WTC11 (cell line): Measurements from ENCODE around the gene IGLL5. TPM values are rescaled to one million over a fixed set of nuclear protein-coding genes. Genes with fewer than 3 reads are reported as not detected.

ENCODE experiments used
- ATAC-seq: fragments of 200-7000 bp; cut with Tn5 transposase; 2 replicates; pipeline ENCODE4 v1.10.0; 2021; ENCODE audit warnings: mild to moderate bottlenecking, moderate library complexity
- CTCF ChIA-PET: fragments of 300-600 bp; sonication (Branson Sonifier 250); formaldehyde crosslinking; loops from one replicate; lab custom pipeline; 2021; ENCODE audit warnings: antibody characterized with exemption; lab: Charles Lee
- POLR2A ChIA-PET: fragments of 350-600 bp; sonication (Branson Sonifier 250); formaldehyde crosslinking; loops from one replicate; lab custom pipeline; 2021; ENCODE audit warnings: antibody characterized with exemption; lab: Charles Lee
- DNase-seq: peaks from one replicate; pipeline ENCODE4 v3.0.0; 2021; ENCODE audit warnings: low spot score
- H3K27ac Mint-ChIP-seq: 2 replicates; pipeline ENCODE4 v1.8.0; 2021; ENCODE audit warnings: mixed read lengths
- H3K27me3 Mint-ChIP-seq: 2 replicates; pipeline ENCODE4 v1.8.0; 2021; ENCODE audit warnings: low read depth, mild to moderate bottlenecking, moderate library complexity, mixed read lengths
- H3K36me3 Mint-ChIP-seq: 2 replicates; pipeline ENCODE4 v1.8.0; 2021; ENCODE audit warnings: mixed read lengths
- H3K4me1 Mint-ChIP-seq: 2 replicates; pipeline ENCODE4 v1.8.0; 2022; ENCODE audit warnings: mixed read lengths
- H3K4me3 Mint-ChIP-seq: 2 replicates; pipeline ENCODE4 v1.8.0; 2021; ENCODE audit warnings: mild to moderate bottlenecking, moderate library complexity, mixed read lengths
- H3K9me3 Mint-ChIP-seq: 2 replicates; pipeline ENCODE4 v1.8.0; 2021; ENCODE audit warnings: mixed read lengths
- ATF6 ChIP-seq: sonication (generic); formaldehyde crosslinking; IDR thresholded peaks from 2 replicates; pipeline ENCODE4 v1.8.1; 2023; ENCODE audit warnings: mild to moderate bottlenecking, missing genetic modification reagents
- CREM ChIP-seq: sonication (generic); formaldehyde crosslinking; IDR thresholded peaks from 2 replicates; pipeline ENCODE4 v1.8.1; 2022; ENCODE audit warnings: mild to moderate bottlenecking, missing genetic modification reagents, moderate library complexity
- JAZF1 ChIP-seq: fragments of 250-450 bp; sonication (Bioruptor Pico); IDR thresholded peaks from 2 replicates; pipeline ENCODE4 v1.9.0; 2021; ENCODE audit warnings: moderate library complexity, mild to moderate bottlenecking, inconsistent platforms
- MAX ChIP-seq: sonication (generic); formaldehyde crosslinking; IDR thresholded peaks from 2 replicates; pipeline ENCODE4 v1.8.0; 2022; ENCODE audit warnings: mild to moderate bottlenecking, missing genetic modification reagents
- MLX ChIP-seq: sonication (generic); formaldehyde crosslinking; IDR thresholded peaks from 2 replicates; pipeline ENCODE4 v1.8.1; 2023; ENCODE audit warnings: mild to moderate bottlenecking, missing genetic modification reagents, moderate library complexity
- NFYB ChIP-seq: sonication (generic); formaldehyde crosslinking; conservative IDR thresholded peaks from 2 replicates; pipeline ENCODE4 v1.8.0; 2022; ENCODE audit warnings: low read depth, missing genetic modification reagents
- NR3C1 ChIP-seq: sonication (generic); formaldehyde crosslinking; conservative IDR thresholded peaks from 2 replicates; pipeline ENCODE4 v1.8.1; 2023; ENCODE audit warnings: low read depth, mild to moderate bottlenecking, missing genetic modification reagents
- RORB ChIP-seq: fragments of 250-450 bp; sonication (Bioruptor Pico); IDR thresholded peaks from 2 replicates; pipeline ENCODE4 v1.9.0; 2021; ENCODE audit warnings: mild to moderate bottlenecking
- TEAD1 ChIP-seq: sonication (generic); formaldehyde crosslinking; IDR thresholded peaks from 2 replicates; pipeline ENCODE4 v1.8.0; 2022; ENCODE audit warnings: mild to moderate bottlenecking, missing genetic modification reagents
- TP53 ChIP-seq: sonication (generic); formaldehyde crosslinking; IDR thresholded peaks from 2 replicates; pipeline ENCODE4 v1.8.1; 2023; ENCODE audit warnings: mild to moderate bottlenecking, missing genetic modification reagents
- ZBTB21 ChIP-seq: sonication (generic); formaldehyde crosslinking; IDR thresholded peaks from 2 replicates; pipeline ENCODE4 v1.8.1; 2023; ENCODE audit warnings: mild to moderate bottlenecking, missing genetic modification reagents, borderline replicate concordance
- ZNF219 ChIP-seq: sonication (generic); formaldehyde crosslinking; IDR thresholded peaks from 2 replicates; pipeline ENCODE4 v1.8.0; 2023; ENCODE audit warnings: missing genetic modification reagents, mild to moderate bottlenecking, borderline replicate concordance
- total RNA-seq: library from RNA; stranded (reverse); gene quantifications from 3 replicates; pipeline ENCODE4 v1.2.3, GENCODE V29; 2021
- TF ChIP-seq, protein P1 (sequence below): sonication (generic); formaldehyde crosslinking; IDR thresholded peaks from 2 replicates; pipeline ENCODE4 v1.8.0; 2022; ENCODE audit warnings: missing genetic modification reagents
- TF ChIP-seq, protein P2 (sequence below): fragments of 250-450 bp; sonication (Bioruptor Pico); IDR thresholded peaks from 2 replicates; pipeline ENCODE4 v2.1.2; 2022; ENCODE audit warnings: mild to moderate bottlenecking, moderate library complexity
- TF ChIP-seq, protein P3 (sequence below): sonication (generic); formaldehyde crosslinking; IDR thresholded peaks from 2 replicates; pipeline ENCODE4 v1.8.1; 2022; ENCODE audit warnings: missing genetic modification reagents, borderline replicate concordance
- TF ChIP-seq, protein P4 (sequence below): sonication (generic); formaldehyde crosslinking; IDR thresholded peaks from 2 replicates; pipeline ENCODE4 v1.8.0; 2022; ENCODE audit warnings: mild to moderate bottlenecking, missing genetic modification reagents
- TF ChIP-seq, protein P5 (sequence below): fragments of 250-450 bp; sonication (Bioruptor Pico); IDR thresholded peaks from 2 replicates; pipeline ENCODE4 v1.8.0; 2021; ENCODE audit warnings: mild to moderate bottlenecking
- TF ChIP-seq, protein P6 (sequence below): sonication (generic); formaldehyde crosslinking; IDR thresholded peaks from 2 replicates; pipeline ENCODE4 v1.8.0; 2022; ENCODE audit warnings: mild to moderate bottlenecking, missing genetic modification reagents

Gene IGLL5
- total RNA-seq, 1 experiment from 2014 or later = not detected

DNA sequence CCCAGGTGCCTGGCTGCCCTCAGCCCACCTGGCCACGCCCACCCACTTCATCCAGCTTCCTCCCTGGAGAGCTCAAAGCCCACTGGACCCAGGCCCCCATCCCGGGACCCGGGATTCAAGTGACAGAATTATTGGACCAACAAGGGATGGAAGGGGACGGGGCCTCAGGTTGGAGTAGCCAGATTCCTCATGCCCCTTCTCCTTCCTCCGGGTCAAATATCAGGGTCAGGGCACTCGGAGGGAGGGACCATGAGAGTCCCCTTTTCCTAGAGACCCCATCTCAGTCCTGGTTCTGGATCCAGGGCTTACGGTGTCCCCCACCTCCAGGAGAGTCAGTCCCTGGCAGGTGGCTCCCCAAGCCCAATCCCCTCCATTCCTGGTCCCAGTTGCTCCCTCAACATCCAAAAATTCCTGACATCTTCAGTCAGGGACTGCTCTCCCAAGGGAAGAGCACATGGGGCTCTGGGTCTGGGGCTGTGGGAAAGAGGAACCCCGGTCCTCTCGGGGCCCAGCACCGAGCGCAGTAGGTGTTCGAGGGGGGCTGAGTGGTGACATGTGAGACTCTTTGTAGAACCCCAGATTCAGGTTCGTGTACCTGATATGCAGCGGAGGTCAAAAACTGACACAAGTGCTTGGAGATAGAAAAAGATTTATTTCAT is 37.7 kb downstream of the IGLL5 start:
- peaks cover 71% of the 10 kb centered on the region for H3K27me3 Mint-ChIP-seq
- H3K27ac Mint-ChIP-seq = no peak overlapping the region
- no peaks in the 10 kb centered on the region for H3K9me3 Mint-ChIP-seq
- ChIA-PET CTCF (interaction anchor here (1.0 to 1.4 kb wide), 4 partner anchors 10 to 155 kb away, joined by 3 to 4 read pairs (median 3); no protein-coding TSS in a partner anchor), POLR2A (no interaction called here)
- H3K4me1 Mint-ChIP-seq = peaks cover 23% of the 10 kb centered on the region
- no peak overlapping the region for H3K4me3 Mint-ChIP-seq
- no peaks in the 10 kb centered on the region for H3K36me3 Mint-ChIP-seq
- peak; percentile 16; the same call in 1 of the 2 replicates for ATAC-seq
- no peak for TF ChIP-seq CREM (CRISPR knock-in tag)
- no peak for TF ChIP-seq MAX
- TF ChIP-seq, protein P1, sequence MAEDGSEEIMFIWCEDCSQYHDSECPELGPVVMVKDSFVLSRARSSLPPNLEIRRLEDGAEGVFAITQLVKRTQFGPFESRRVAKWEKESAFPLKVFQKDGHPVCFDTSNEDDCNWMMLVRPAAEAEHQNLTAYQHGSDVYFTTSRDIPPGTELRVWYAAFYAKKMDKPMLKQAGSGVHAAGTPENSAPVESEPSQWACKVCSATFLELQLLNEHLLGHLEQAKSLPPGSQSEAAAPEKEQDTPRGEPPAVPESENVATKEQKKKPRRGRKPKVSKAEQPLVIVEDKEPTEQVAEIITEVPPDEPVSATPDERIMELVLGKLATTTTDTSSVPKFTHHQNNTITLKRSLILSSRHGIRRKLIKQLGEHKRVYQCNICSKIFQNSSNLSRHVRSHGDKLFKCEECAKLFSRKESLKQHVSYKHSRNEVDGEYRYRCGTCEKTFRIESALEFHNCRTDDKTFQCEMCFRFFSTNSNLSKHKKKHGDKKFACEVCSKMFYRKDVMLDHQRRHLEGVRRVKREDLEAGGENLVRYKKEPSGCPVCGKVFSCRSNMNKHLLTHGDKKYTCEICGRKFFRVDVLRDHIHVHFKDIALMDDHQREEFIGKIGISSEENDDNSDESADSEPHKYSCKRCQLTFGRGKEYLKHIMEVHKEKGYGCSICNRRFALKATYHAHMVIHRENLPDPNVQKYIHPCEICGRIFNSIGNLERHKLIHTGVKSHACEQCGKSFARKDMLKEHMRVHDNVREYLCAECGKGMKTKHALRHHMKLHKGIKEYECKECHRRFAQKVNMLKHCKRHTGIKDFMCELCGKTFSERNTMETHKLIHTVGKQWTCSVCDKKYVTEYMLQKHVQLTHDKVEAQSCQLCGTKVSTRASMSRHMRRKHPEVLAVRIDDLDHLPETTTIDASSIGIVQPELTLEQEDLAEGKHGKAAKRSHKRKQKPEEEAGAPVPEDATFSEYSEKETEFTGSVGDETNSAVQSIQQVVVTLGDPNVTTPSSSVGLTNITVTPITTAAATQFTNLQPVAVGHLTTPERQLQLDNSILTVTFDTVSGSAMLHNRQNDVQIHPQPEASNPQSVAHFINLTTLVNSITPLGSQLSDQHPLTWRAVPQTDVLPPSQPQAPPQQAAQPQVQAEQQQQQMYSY (CRISPR knock-in tag) = no peak
- TF ChIP-seq TP53 (CRISPR knock-in tag) = no peak
- TF ChIP-seq ATF6 = no peak
- no peak for TF ChIP-seq JAZF1 (CRISPR knock-in tag)
- TF ChIP-seq, protein P2, sequence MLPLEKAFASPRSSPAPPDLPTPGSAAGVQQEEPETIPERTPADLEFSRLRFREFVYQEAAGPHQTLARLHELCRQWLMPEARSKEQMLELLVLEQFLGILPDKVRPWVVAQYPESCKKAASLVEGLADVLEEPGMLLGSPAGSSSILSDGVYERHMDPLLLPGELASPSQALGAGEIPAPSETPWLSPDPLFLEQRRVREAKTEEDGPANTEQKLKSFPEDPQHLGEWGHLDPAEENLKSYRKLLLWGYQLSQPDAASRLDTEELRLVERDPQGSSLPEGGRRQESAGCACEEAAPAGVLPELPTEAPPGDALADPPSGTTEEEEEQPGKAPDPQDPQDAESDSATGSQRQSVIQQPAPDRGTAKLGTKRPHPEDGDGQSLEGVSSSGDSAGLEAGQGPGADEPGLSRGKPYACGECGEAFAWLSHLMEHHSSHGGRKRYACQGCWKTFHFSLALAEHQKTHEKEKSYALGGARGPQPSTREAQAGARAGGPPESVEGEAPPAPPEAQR (CRISPR knock-in tag) = no peak
- no peak for TF ChIP-seq MLX
- TF ChIP-seq RORB (CRISPR knock-in tag) = no peak
- no peak for TF ChIP-seq NR3C1
- DNase-seq = no peak

DNA sequence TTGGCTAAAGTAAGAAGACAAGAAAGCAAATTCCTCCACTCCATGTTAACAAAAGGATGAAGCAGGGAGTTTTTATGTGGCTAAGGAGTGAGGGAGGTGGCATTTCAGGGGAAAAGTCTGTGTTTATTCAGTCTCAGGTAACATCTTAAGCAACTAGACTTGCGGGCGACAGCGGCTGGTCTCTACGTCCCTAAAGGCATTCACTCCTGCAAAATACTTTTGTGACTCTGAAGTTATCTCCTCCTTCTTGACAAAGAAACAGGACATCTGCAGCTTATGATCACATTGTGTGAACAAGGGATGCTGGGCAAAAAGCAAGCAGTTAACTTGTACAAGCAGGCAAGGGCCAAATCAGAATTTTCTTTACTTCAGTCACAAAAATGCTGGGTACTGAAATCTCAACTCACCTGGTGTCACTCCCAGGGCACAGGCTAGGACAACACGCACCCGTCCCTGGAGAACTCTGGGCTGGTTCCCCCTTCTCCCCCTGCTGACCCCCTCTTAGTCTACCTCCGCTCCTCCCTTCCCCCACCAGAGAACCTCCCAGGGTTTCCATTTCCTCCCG is 38.3 kb downstream of the IGLL5 start:
- H3K27me3 Mint-ChIP-seq = peaks cover 66% of the 10 kb centered on the region
- ATAC-seq (peak; percentile 40), DNase-seq (no peak)
- peaks cover 23% of the 10 kb centered on the region for H3K4me1 Mint-ChIP-seq
- no peak overlapping the region for H3K27ac Mint-ChIP-seq
- H3K36me3 Mint-ChIP-seq = no peaks in the 10 kb centered on the region
- H3K9me3 Mint-ChIP-seq = no peaks in the 10 kb centered on the region
- ChIA-PET POLR2A (no interaction called here), CTCF (interaction anchor here (1.3 kb wide), 1 partner anchor 156 kb away, joined by 3 read pairs; no protein-coding TSS in a partner anchor)
- no peak overlapping the region for H3K4me3 Mint-ChIP-seq
- no peak for TF ChIP-seq TEAD1
- TF ChIP-seq ZBTB21 (CRISPR knock-in tag) = no peak
- TF ChIP-seq, protein P3, sequence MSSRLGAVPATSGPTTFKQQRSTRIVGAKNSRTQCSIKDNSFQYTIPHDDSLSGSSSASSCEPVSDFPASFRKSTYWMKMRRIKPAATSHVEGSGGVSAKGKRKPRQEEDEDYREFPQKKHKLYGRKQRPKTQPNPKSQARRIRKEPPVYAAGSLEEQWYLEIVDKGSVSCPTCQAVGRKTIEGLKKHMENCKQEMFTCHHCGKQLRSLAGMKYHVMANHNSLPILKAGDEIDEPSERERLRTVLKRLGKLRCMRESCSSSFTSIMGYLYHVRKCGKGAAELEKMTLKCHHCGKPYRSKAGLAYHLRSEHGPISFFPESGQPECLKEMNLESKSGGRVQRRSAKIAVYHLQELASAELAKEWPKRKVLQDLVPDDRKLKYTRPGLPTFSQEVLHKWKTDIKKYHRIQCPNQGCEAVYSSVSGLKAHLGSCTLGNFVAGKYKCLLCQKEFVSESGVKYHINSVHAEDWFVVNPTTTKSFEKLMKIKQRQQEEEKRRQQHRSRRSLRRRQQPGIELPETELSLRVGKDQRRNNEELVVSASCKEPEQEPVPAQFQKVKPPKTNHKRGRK (CRISPR knock-in tag) = no peak
- no peak for TF ChIP-seq ZNF219 (CRISPR knock-in tag)
- TF ChIP-seq, protein P4, sequence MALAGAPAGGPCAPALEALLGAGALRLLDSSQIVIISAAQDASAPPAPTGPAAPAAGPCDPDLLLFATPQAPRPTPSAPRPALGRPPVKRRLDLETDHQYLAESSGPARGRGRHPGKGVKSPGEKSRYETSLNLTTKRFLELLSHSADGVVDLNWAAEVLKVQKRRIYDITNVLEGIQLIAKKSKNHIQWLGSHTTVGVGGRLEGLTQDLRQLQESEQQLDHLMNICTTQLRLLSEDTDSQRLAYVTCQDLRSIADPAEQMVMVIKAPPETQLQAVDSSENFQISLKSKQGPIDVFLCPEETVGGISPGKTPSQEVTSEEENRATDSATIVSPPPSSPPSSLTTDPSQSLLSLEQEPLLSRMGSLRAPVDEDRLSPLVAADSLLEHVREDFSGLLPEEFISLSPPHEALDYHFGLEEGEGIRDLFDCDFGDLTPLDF = no peak
- TF ChIP-seq, protein P5, sequence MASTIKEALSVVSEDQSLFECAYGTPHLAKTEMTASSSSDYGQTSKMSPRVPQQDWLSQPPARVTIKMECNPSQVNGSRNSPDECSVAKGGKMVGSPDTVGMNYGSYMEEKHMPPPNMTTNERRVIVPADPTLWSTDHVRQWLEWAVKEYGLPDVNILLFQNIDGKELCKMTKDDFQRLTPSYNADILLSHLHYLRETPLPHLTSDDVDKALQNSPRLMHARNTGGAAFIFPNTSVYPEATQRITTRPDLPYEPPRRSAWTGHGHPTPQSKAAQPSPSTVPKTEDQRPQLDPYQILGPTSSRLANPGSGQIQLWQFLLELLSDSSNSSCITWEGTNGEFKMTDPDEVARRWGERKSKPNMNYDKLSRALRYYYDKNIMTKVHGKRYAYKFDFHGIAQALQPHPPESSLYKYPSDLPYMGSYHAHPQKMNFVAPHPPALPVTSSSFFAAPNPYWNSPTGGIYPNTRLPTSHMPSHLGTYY (CRISPR knock-in tag) = no peak
- no peak for TF ChIP-seq NFYB (CRISPR knock-in tag)
- TF ChIP-seq, protein P6, sequence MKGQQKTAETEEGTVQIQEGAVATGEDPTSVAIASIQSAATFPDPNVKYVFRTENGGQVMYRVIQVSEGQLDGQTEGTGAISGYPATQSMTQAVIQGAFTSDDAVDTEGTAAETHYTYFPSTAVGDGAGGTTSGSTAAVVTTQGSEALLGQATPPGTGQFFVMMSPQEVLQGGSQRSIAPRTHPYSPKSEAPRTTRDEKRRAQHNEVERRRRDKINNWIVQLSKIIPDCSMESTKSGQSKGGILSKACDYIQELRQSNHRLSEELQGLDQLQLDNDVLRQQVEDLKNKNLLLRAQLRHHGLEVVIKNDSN (CRISPR knock-in tag) = no peak
